DND-41 (cell line): ENCODE results near the gene SND1.

Experiments used
- ATAC-seq: fragments of 200-7000 bp; cut with Tn5 transposase; 3 replicates; pipeline ENCODE4 v1.9.1; 2021; ENCODE audit warnings: low read depth; ENCODE audit not compliant: insufficient read depth
- DNase-seq: peaks from one replicate; pipeline ENCODE4 v3.0.0-alpha.2; 2020
- H2AFZ ChIP-seq: 2 replicates; pipeline ENCODE4 v1.6.0; 2012; ENCODE audit warnings: low read depth, low read length
- H3K27ac ChIP-seq: 2 replicates; pipeline ENCODE4 v1.5.1; 2012; ENCODE audit warnings: low read length, inconsistent platforms
- H3K27me3 ChIP-seq: fragments of 200-600 bp; sonication (generic); 2 replicates; pipeline ENCODE4 v1.6.0; 2012; ENCODE audit warnings: low read length, mild to moderate bottlenecking, inconsistent platforms; ENCODE audit not compliant: insufficient read depth, poor library complexity
- H3K36me3 ChIP-seq: 2 replicates; pipeline ENCODE4 v1.5.1; 2012; ENCODE audit warnings: low read length, inconsistent platforms; ENCODE audit not compliant: insufficient read depth
- H3K4me1 ChIP-seq: 2 replicates; pipeline ENCODE4 v1.5.1; 2012; ENCODE audit warnings: mild to moderate bottlenecking, low read length; ENCODE audit not compliant: insufficient read depth
- H3K4me2 ChIP-seq: 2 replicates; pipeline ENCODE4 v1.6.0; 2012; ENCODE audit warnings: mild to moderate bottlenecking, moderate library complexity, low read length, inconsistent platforms; ENCODE audit not compliant: insufficient read depth
- H3K4me3 ChIP-seq, 2 experiments: fragments of 200-600 bp in 1 of 2; shearing (Covaris generic) in 1 of 2; 2 replicates each; pipeline ENCODE4 v1.5.1; 2012 to 2016; ENCODE audit warnings: inconsistent platforms in 2 of 2, low read length in 2 of 2, mild to moderate bottlenecking in 2 of 2, low read depth in 1 of 2, moderate library complexity in 1 of 2
- H3K79me2 ChIP-seq: 2 replicates; pipeline ENCODE4 v1.6.0; 2012; ENCODE audit warnings: low read length, inconsistent platforms; ENCODE audit not compliant: insufficient read depth
- H3K9ac ChIP-seq: 2 replicates; pipeline ENCODE4 v1.6.0; 2012; ENCODE audit warnings: low read depth, mild to moderate bottlenecking, inconsistent platforms, low read length, moderate library complexity
- H3K9me3 ChIP-seq: 2 replicates; pipeline ENCODE4 v1.5.1; 2012; ENCODE audit warnings: low read length, moderate library complexity, mild to moderate bottlenecking, inconsistent platforms; ENCODE audit not compliant: insufficient read depth, severe bottlenecking
- H4K20me1 ChIP-seq: 2 replicates; pipeline ENCODE4 v1.6.0; 2012; ENCODE audit warnings: low read length; ENCODE audit not compliant: insufficient read depth
- EZH2 ChIP-seq: IDR thresholded peaks from 3 replicates; pipeline ENCODE4 v1.6.1; 2012; ENCODE audit warnings: borderline replicate concordance, low read depth, mild to moderate bottlenecking, moderate library complexity, low read length, inconsistent platforms; ENCODE audit not compliant: severe bottlenecking
- TF ChIP-seq, protein P1 (sequence below): IDR thresholded peaks from 2 replicates; pipeline ENCODE4 v1.5.1; 2012; ENCODE audit warnings: borderline replicate concordance, low read length, moderate library complexity, mild to moderate bottlenecking; ENCODE audit not compliant: poor library complexity, severe bottlenecking; ENCODE audit errors: extremely low read depth

Gene SND1

DNA sequence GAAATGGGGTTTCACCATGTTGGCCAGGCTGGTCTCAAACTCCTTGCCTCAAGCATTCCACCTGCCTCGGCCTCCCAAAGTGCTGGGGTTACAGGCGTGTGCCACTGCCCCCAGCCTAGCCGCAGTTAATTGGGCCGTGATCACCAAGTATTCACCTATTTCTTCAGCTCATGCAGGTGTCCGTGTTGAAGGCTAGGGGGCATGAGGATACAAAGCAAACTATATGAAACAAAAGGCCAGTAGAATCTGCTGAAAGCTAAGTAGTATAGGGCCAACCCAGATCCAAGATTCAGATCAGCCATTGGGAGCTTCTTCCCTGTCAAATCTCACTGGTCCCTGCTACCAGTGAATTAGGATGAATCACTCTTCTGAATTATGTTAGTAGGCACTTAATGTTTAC, 305.9 kb downstream of the SND1 start:
- Histone ChIP-seq H3K4me1 (no peaks in the 10 kb centered on the region), H2AFZ (no peak overlapping the region), H4K20me1 (no peaks in the 10 kb centered on the region; the same call in 1 of the 2 replicates), H3K79me2 (no peaks in the 10 kb centered on the region), H3K27ac (no peak overlapping the region), H3K4me3 (no peak overlapping the region), H3K9me3 (no peaks in the 10 kb centered on the region), H3K36me3 (peaks cover 37% of the 10 kb centered on the region), H3K9ac (no peak overlapping the region), H3K27me3 (no peaks in the 10 kb centered on the region), H3K4me2 (no peak overlapping the region)
- DNase-seq, result no peak
- no peak for ATAC-seq
- TF ChIP-seq, protein P1, sequence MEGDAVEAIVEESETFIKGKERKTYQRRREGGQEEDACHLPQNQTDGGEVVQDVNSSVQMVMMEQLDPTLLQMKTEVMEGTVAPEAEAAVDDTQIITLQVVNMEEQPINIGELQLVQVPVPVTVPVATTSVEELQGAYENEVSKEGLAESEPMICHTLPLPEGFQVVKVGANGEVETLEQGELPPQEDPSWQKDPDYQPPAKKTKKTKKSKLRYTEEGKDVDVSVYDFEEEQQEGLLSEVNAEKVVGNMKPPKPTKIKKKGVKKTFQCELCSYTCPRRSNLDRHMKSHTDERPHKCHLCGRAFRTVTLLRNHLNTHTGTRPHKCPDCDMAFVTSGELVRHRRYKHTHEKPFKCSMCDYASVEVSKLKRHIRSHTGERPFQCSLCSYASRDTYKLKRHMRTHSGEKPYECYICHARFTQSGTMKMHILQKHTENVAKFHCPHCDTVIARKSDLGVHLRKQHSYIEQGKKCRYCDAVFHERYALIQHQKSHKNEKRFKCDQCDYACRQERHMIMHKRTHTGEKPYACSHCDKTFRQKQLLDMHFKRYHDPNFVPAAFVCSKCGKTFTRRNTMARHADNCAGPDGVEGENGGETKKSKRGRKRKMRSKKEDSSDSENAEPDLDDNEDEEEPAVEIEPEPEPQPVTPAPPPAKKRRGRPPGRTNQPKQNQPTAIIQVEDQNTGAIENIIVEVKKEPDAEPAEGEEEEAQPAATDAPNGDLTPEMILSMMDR, result no peak
- TF ChIP-seq EZH2, result no peak

DNA sequence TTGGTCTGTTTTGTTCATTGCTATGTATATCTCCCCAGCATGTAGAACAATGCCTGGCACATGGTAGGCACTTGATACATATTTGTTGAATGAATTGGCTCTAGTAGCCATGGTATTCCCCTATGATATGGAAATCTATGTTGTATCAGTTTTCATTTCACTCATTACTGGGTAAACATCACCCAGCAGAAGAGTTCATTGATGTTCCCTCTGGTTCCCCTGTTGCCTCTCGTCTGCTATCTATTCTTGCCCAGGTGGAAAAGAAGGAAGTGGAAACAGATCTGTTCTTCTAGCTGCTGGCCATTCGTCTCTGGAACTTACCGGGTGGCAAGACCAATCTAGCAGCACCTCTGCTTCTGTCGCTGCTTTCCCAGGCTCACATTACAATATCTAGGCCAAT, 307.8 kb downstream of the SND1 start:
- H3K27ac ChIP-seq, result no peak overlapping the region
- TF ChIP-seq, protein P1, result no peak
- TF ChIP-seq EZH2, result no peak
- H3K9me3 ChIP-seq, result no peaks in the 10 kb centered on the region
- DNase-seq, result no peak
- H3K27me3 ChIP-seq, result no peaks in the 10 kb centered on the region
- no peak overlapping the region for H2AFZ ChIP-seq
- H3K4me2 ChIP-seq, result no peak overlapping the region
- no peak overlapping the region for H3K4me3 ChIP-seq
- no peak for ATAC-seq
- no peaks in the 10 kb centered on the region for H3K79me2 ChIP-seq
- no peaks in the 10 kb centered on the region for H4K20me1 ChIP-seq
- H3K9ac ChIP-seq, result no peak overlapping the region
- no peaks in the 10 kb centered on the region for H3K4me1 ChIP-seq
- peaks cover 38% of the 10 kb centered on the region for H3K36me3 ChIP-seq

DNA sequence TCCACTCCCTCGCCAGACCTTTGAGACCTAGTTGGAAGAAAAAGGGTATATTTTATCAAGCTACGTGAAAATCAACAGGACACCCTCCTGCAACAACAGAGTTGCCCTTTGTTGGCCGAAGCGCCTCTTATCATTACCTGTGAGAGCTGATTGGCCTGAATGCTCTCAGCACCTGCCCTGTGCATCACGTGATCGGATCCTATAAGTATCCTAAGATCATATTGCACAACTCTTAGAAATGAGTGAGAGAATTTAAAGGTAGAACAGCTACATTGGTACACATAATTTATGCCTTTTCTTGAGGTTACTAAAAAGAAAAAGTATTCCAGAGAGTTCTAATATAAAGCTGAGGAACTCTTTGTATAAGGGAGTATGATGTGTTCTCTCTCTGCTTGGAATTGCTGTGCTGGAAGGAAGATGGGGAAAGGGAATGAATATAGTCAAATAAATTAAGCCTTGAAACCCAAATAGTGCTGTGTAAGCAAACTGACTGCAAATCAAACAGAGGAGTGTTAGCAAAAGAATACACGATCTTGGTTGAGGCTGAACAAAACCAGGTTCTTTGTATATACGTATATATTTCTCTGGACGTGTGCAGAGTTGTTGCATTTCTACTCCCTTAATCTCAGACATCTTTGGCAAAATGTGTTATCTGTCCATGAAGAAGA, 309.9 kb downstream of the SND1 start:
- Histone ChIP-seq H3K4me3 (no peak overlapping the region), H3K79me2 (no peaks in the 10 kb centered on the region), H3K27me3 (no peaks in the 10 kb centered on the region), H4K20me1 (peaks cover under 1% of the 10 kb centered on the region; the same call in 1 of the 2 replicates), H3K36me3 (peaks cover 31% of the 10 kb centered on the region; the same call in 1 of the 2 replicates), H3K27ac (no peak overlapping the region), H3K4me1 (no peaks in the 10 kb centered on the region), H2AFZ (no peak overlapping the region), H3K9me3 (no peaks in the 10 kb centered on the region), H3K4me2 (no peak overlapping the region), H3K9ac (no peak overlapping the region)
- no peak for DNase-seq
- no peak for ATAC-seq
- TF ChIP-seq, protein P1, result no peak
- no peak for TF ChIP-seq EZH2
